SH-SY5Y (cell line): Measurements from ENCODE around the gene PPP4R3A.

Experiments used
- GATA2 ChIP-seq: IDR thresholded peaks from 2 replicates; pipeline ENCODE4 v1.6.1; 2011; ENCODE audit warnings: mild to moderate bottlenecking, low read depth, low read length
- GATA3 ChIP-seq: IDR thresholded peaks from 2 replicates; pipeline ENCODE4 v1.6.1; 2011; ENCODE audit warnings: low read depth, mild to moderate bottlenecking, low read length, moderate library complexity

GRCh38 chr14:91456283-91456682 is 53.8 kb downstream of the PPP4R3A start:
- TF ChIP-seq GATA2 (no peak), GATA3 (no peak)
